ENCODE data around the gene TANC1. TPM values are rescaled to one million over a fixed set of nuclear protein-coding genes. Genes with fewer than 3 reads are reported as not detected.

Gene TANC1
- total RNA-seq, 1 donor from 2014 or later, result 84.1 TPM

DNA sequence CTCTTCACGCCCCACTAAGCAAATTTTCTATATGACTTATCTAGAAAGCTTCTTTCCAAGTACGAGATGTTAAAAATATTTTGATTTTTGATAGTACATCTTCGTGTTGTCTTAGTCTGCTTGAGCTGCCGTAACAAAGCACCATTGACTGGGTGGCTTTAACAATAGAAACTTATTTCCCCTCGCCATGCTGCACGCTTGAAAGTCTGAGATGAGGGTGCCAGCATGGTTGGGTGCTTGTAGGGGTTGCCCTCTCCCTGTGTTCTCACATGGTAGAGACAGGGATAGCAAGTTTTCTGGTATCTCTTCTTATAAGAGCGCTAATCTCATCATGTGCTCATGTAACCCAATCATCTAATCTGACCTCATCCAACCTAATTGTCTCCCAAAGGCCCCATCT is 106.2 kb downstream of the TANC1 start:
- peaks cover 6% of the 10 kb centered on the region for H3K27me3 Mint-ChIP-seq (ENCODE audit: unreplicated experiment)
- peaks cover 2% of the 10 kb centered on the region for H3K4me1 Mint-ChIP-seq (ENCODE audit: unreplicated experiment)
- H3K4me3 Mint-ChIP-seq (ENCODE audit: unreplicated experiment), result no peak overlapping the region
- TF ChIP-seq, protein P1, sequence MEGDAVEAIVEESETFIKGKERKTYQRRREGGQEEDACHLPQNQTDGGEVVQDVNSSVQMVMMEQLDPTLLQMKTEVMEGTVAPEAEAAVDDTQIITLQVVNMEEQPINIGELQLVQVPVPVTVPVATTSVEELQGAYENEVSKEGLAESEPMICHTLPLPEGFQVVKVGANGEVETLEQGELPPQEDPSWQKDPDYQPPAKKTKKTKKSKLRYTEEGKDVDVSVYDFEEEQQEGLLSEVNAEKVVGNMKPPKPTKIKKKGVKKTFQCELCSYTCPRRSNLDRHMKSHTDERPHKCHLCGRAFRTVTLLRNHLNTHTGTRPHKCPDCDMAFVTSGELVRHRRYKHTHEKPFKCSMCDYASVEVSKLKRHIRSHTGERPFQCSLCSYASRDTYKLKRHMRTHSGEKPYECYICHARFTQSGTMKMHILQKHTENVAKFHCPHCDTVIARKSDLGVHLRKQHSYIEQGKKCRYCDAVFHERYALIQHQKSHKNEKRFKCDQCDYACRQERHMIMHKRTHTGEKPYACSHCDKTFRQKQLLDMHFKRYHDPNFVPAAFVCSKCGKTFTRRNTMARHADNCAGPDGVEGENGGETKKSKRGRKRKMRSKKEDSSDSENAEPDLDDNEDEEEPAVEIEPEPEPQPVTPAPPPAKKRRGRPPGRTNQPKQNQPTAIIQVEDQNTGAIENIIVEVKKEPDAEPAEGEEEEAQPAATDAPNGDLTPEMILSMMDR (IDR thresholded peaks at IDR 0.05; ENCODE audit: unreplicated experiment), result no peak
- peaks cover 5% of the 10 kb centered on the region for H3K36me3 Mint-ChIP-seq (ENCODE audit: low read depth, unreplicated experiment)
- H3K27ac Mint-ChIP-seq (ENCODE audit: unreplicated experiment), result no peak overlapping the region
- H3K9me3 Mint-ChIP-seq (ENCODE audit: unreplicated experiment), result no peaks in the 10 kb centered on the region
- DNase-seq (ENCODE audit: low spot score), result no peak

DNA sequence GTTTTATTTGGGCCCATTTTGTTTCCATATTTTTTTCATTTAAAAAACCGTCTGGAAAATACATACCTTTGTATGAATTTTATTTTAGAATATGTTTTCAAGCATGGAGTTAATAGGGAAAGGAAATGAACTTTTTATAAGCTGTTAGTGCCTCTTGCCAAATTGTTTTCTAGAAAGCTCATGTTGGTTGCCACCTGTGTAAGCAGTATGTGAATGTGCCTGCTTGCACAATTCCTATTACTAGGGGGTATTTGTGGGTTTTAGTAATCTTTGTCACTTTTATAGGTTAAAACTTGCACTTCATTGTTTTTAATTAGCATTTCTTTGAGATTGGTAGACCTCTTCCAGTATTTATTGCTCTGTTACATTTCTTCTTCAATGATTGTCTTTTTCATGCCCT is 107.3 kb downstream of the TANC1 start:
- TF ChIP-seq, protein P1 (IDR thresholded peaks at IDR 0.05; ENCODE audit: unreplicated experiment), result no peak
- peaks cover 6% of the 10 kb centered on the region for H3K27me3 Mint-ChIP-seq (ENCODE audit: unreplicated experiment)
- no peak overlapping the region for H3K4me3 Mint-ChIP-seq (ENCODE audit: unreplicated experiment)
- no peaks in the 10 kb centered on the region for H3K9me3 Mint-ChIP-seq (ENCODE audit: unreplicated experiment)
- H3K4me1 Mint-ChIP-seq (ENCODE audit: unreplicated experiment), result peaks cover 2% of the 10 kb centered on the region
- DNase-seq (ENCODE audit: low spot score), result no peak
- H3K36me3 Mint-ChIP-seq (ENCODE audit: low read depth, unreplicated experiment), result no peaks in the 10 kb centered on the region
- H3K27ac Mint-ChIP-seq (ENCODE audit: unreplicated experiment), result no peak overlapping the region

DNA sequence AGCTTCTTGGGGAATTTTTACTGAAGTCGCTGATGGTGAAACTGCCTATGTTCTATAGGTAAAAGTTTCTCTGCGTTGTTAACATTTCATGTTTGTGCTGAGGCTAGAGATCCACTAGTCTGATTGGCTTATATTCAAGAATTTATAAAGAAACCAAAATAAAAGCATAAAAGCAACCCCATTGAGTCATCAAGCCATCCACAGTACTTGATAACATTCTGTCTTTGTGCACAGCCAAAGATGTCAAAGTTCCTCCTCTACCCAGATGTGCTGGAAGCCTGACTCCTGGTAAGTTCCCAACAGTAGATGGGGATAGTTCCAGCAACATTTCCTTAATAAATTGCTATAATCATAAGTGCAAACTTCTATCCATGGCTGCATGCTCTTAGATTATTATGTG is 107.8 kb downstream of the TANC1 start:
- DNase-seq (ENCODE audit: low spot score), result no peak
- Mint-ChIP-seq H3K4me1 (ENCODE audit: unreplicated experiment) (peaks cover 2% of the 10 kb centered on the region), H3K9me3 (ENCODE audit: unreplicated experiment) (no peaks in the 10 kb centered on the region), H3K36me3 (ENCODE audit: low read depth, unreplicated experiment) (no peaks in the 10 kb centered on the region), H3K27ac (ENCODE audit: unreplicated experiment) (no peak overlapping the region), H3K4me3 (ENCODE audit: unreplicated experiment) (no peak overlapping the region), H3K27me3 (ENCODE audit: unreplicated experiment) (peaks cover 3% of the 10 kb centered on the region)
- TF ChIP-seq, protein P1 (IDR thresholded peaks at IDR 0.05; ENCODE audit: unreplicated experiment), result no peak

DNA sequence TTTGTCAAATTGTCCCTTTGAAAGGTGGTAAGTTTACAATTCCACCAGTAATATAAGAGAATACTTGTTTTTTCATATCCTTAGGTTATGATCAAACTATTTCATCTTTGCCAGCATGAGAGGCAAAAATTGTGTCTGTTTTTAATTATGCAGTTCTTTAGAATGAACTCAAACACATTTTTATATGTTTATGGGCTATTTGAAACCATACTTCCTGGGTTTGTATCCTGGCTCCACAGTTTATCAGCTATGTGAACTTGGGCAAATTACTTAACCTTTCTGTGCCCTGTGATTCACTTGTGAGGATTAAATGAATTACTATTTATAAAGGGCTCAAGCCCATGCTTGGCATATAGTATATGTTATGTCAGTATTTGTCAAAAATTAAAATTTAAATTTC is 109.4 kb downstream of the TANC1 start:
- H3K27me3 Mint-ChIP-seq (ENCODE audit: unreplicated experiment), result peaks cover 3% of the 10 kb centered on the region
- H3K9me3 Mint-ChIP-seq (ENCODE audit: unreplicated experiment), result no peaks in the 10 kb centered on the region
- DNase-seq (ENCODE audit: low spot score), result no peak
- no peak overlapping the region for H3K27ac Mint-ChIP-seq (ENCODE audit: unreplicated experiment)
- H3K36me3 Mint-ChIP-seq (ENCODE audit: low read depth, unreplicated experiment), result no peaks in the 10 kb centered on the region
- TF ChIP-seq, protein P1 (IDR thresholded peaks at IDR 0.05; ENCODE audit: unreplicated experiment), result no peak
- H3K4me3 Mint-ChIP-seq (ENCODE audit: unreplicated experiment), result no peak overlapping the region
- H3K4me1 Mint-ChIP-seq (ENCODE audit: unreplicated experiment), result peaks cover 2% of the 10 kb centered on the region

DNA sequence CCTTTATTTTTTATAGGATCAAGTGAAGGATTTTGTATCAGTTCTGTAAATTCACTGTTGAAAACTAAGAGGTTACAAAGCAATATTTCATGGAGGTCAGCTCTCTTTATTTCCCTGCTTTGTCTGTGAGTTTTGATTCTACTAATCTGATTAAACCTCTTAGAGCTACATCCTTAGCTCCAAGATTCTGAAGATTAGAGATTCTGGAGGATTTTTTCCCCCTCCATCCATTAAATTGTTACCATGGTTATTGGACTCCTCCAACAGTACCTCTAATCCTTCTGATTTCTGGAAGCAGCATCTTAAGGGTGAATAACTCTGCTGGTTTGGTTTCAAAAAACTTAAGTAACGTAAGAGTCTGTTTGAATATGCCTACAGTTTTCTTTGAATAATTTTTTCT is 110.0 kb downstream of the TANC1 start:
- TF ChIP-seq, protein P1 (IDR thresholded peaks at IDR 0.05; ENCODE audit: unreplicated experiment), result no peak
- Mint-ChIP-seq H3K27me3 (ENCODE audit: unreplicated experiment) (no peaks in the 10 kb centered on the region), H3K27ac (ENCODE audit: unreplicated experiment) (no peak overlapping the region), H3K4me1 (ENCODE audit: unreplicated experiment) (peaks cover 2% of the 10 kb centered on the region), H3K4me3 (ENCODE audit: unreplicated experiment) (no peak overlapping the region), H3K9me3 (ENCODE audit: unreplicated experiment) (no peaks in the 10 kb centered on the region), H3K36me3 (ENCODE audit: low read depth, unreplicated experiment) (no peaks in the 10 kb centered on the region)
- DNase-seq (ENCODE audit: low spot score), result no peak
